NCI-H1105 treated with DMSO at 0.1 percent for 48 hours (cell line): ENCODE measurements around the gene TXLNG.

ENCODE experiments used
- DNase-seq: peaks from one replicate; lab custom pipeline; 2025; lab: John Stamatoyannopoulos, UW

Gene TXLNG

GRCh38 chrX:16874458-16875095 lies 88.3 kb downstream of the TXLNG start:
- DNase-seq = no peak

- DNase-seq = no peak
Measured at GRCh38 chrX:16876696-16877095, 90.4 kb downstream of the TXLNG start.

GRCh38 chrX:16882169-16882568 lies 95.9 kb downstream of the TXLNG start:
- peak; percentile 33 for DNase-seq

- peak; percentile 88 for DNase-seq
Measured at GRCh38 chrX:16882702-16883486, 96.6 kb downstream of the TXLNG start.

- no peak for DNase-seq
Measured at GRCh38 chrX:16883487-16883804, 97.2 kb downstream of the TXLNG start.

- no peak for DNase-seq
Measured at GRCh38 chrX:16885628-16886027, 99.4 kb downstream of the TXLNG start.

- DNase-seq = peak; percentile 51
Measured at GRCh38 chrX:16892504-16893362, 106.5 kb downstream of the TXLNG start.
